Measurements from ENCODE around the gene OR4F6. TPM values are rescaled to one million over a fixed set of nuclear protein-coding genes. Genes with fewer than 3 reads are reported as not detected.
"Not testable (repeated sequence)": the region's sequence is repeated elsewhere in the genome, so short reads cannot be mapped to it uniquely, and the experiment has no call there.

OR4F6 gene
- total RNA-seq, 1 experiment from 2014 or later = not detected

- not testable (repeated sequence) for H3K27me3 Mint-ChIP-seq (ENCODE audit: low read depth); H3K9me3 ChIP-seq (ENCODE audit: control insufficient read depth, low read depth, low read length); H3K56ac ChIP-seq (ENCODE audit: insufficient read length, low read depth, low read length); H2AK5ac ChIP-seq (ENCODE audit: insufficient read length, low read length); H2AFZ ChIP-seq (ENCODE audit: low read length); H3K9me3 Mint-ChIP-seq; H3K4ac ChIP-seq (ENCODE audit: low read depth, low read length); H3T11ph ChIP-seq (ENCODE audit: low read length); H4K5ac ChIP-seq (ENCODE audit: insufficient read length, low read depth, low read length); H3K79me2 ChIP-seq (ENCODE audit: insufficient read depth, low read length); H3K4me1 ChIP-seq (ENCODE audit: insufficient read depth, low read length); H3K23me2 ChIP-seq (ENCODE audit: insufficient read length, low read depth, low read length, poor library complexity, severe bottlenecking); H3K36me3 Mint-ChIP-seq (ENCODE audit: insufficient read depth in 1 of 3, low read depth in 3 of 3); H3K79me1 ChIP-seq (ENCODE audit: insufficient read depth, low read depth, low read length, poor library complexity, severe bottlenecking); H2BK20ac ChIP-seq (ENCODE audit: low read depth, low read length, poor library complexity, severe bottlenecking); H3K23ac ChIP-seq (ENCODE audit: insufficient read length, low read depth, low read length); H4K8ac ChIP-seq (replicated peaks; ENCODE audit: insufficient read length, low read depth, low read length); DNase-seq; H3K14ac ChIP-seq (ENCODE audit: insufficient read depth, low read length); H3K18ac ChIP-seq (ENCODE audit: insufficient read length, low read depth, low read length); H3K4me2 ChIP-seq (ENCODE audit: insufficient read depth, insufficient read length, low read length); H2BK5ac ChIP-seq (ENCODE audit: insufficient read length, low read length); H2BK15ac ChIP-seq (ENCODE audit: low read depth, low read length); H3K4me3 Mint-ChIP-seq; H3K9ac ChIP-seq (ENCODE audit: extremely low read depth, insufficient read length, low read length); H2BK120ac ChIP-seq (ENCODE audit: low read depth, low read length, poor library complexity, severe bottlenecking); H4K20me1 ChIP-seq (ENCODE audit: control insufficient read depth, insufficient read depth, insufficient read length); H2BK12ac ChIP-seq (ENCODE audit: insufficient read length, low read depth, low read length); H3K27ac ChIP-seq (ENCODE audit: insufficient read length, low read depth, low read length); H3K4me1 Mint-ChIP-seq; H3K27ac Mint-ChIP-seq; H3K27me3 ChIP-seq (ENCODE audit: insufficient read depth, low read length); H4K91ac ChIP-seq (ENCODE audit: insufficient read length, low read depth, low read length)
- WGBS (ENCODE audit: extremely low coverage, insufficient read length, low lambda C conversion rate) = no CpG with 5 or more reads among the region's 4 CpGs
Measured at GRCh38 chr15:101790748-101791147, 12.6 kb upstream of the OR4F6 start.

GRCh38 chr15:101793981-101794380, 9.3 kb upstream of the OR4F6 start:
- not testable (repeated sequence) for H3K4me2 ChIP-seq (ENCODE audit: insufficient read depth, insufficient read length, low read length); H3K18ac ChIP-seq (ENCODE audit: insufficient read length, low read depth, low read length); H3K56ac ChIP-seq (ENCODE audit: insufficient read length, low read depth, low read length); H3K4ac ChIP-seq (ENCODE audit: low read depth, low read length); H3K23ac ChIP-seq (ENCODE audit: insufficient read length, low read depth, low read length); H3K27me3 ChIP-seq (ENCODE audit: insufficient read depth, low read length); H3K79me2 ChIP-seq (ENCODE audit: insufficient read depth, low read length); H2AFZ ChIP-seq (ENCODE audit: low read length); H3K27ac ChIP-seq (ENCODE audit: insufficient read length, low read depth, low read length); DNase-seq; H4K91ac ChIP-seq (ENCODE audit: insufficient read length, low read depth, low read length); H3K4me1 ChIP-seq (ENCODE audit: insufficient read depth, low read length); H2BK120ac ChIP-seq (ENCODE audit: low read depth, low read length, poor library complexity, severe bottlenecking); H2AK5ac ChIP-seq (ENCODE audit: insufficient read length, low read length); H3K27ac Mint-ChIP-seq; H3K9me3 ChIP-seq (ENCODE audit: control insufficient read depth, low read depth, low read length); H3K23me2 ChIP-seq (ENCODE audit: insufficient read length, low read depth, low read length, poor library complexity, severe bottlenecking); H3K79me1 ChIP-seq (ENCODE audit: insufficient read depth, low read depth, low read length, poor library complexity, severe bottlenecking); H3K9ac ChIP-seq (ENCODE audit: extremely low read depth, insufficient read length, low read length); H3K4me3 Mint-ChIP-seq; H2BK12ac ChIP-seq (ENCODE audit: insufficient read length, low read depth, low read length); H3K9me3 Mint-ChIP-seq; H3K14ac ChIP-seq (ENCODE audit: insufficient read depth, low read length); H2BK5ac ChIP-seq (ENCODE audit: insufficient read length, low read length); H3T11ph ChIP-seq (ENCODE audit: low read length); H4K5ac ChIP-seq (ENCODE audit: insufficient read length, low read depth, low read length); H4K20me1 ChIP-seq (ENCODE audit: control insufficient read depth, insufficient read depth, insufficient read length); H4K8ac ChIP-seq (replicated peaks; ENCODE audit: insufficient read length, low read depth, low read length); H2BK15ac ChIP-seq (ENCODE audit: low read depth, low read length); H3K4me1 Mint-ChIP-seq; H2BK20ac ChIP-seq (ENCODE audit: low read depth, low read length, poor library complexity, severe bottlenecking); H3K36me3 Mint-ChIP-seq (ENCODE audit: insufficient read depth in 1 of 3, low read depth in 3 of 3)
- peaks cover 16% of the 10 kb centered on the region for H3K27me3 Mint-ChIP-seq (ENCODE audit: low read depth)
- no CpG with 5 or more reads among the region's 7 CpGs for WGBS (ENCODE audit: extremely low coverage, insufficient read length, low lambda C conversion rate)
